HuH-7.5 (cell line): Measurements from ENCODE around the gene TULP3.

Experiments used
- DNase-seq: peaks from one replicate; pipeline ENCODE4 v3.0.0; 2011; ENCODE audit warnings: low spot score

The TULP3 gene

GRCh38 chr12:2930865-2931264 lies 40.2 kb downstream of the TULP3 start:
- DNase-seq = no peak

- DNase-seq = no peak
These were observed 42.9 kb downstream of the TULP3 start for GRCh38 chr12:2933586-2933985.

GRCh38 chr12:2934371-2934770 lies 43.7 kb downstream of the TULP3 start:
- no peak for DNase-seq

GRCh38 chr12:2936301-2936700 lies 45.6 kb downstream of the TULP3 start:
- DNase-seq = no peak

- no peak for DNase-seq
These were observed 46.8 kb downstream of the TULP3 start for GRCh38 chr12:2937500-2937899.

GRCh38 chr12:2939191-2939590 lies 48.5 kb downstream of the TULP3 start:
- no peak for DNase-seq

GRCh38 chr12:2940564-2940963 lies 49.9 kb downstream of the TULP3 start:
- DNase-seq = no peak

- DNase-seq = no peak
These were observed 50.8 kb downstream of the TULP3 start for GRCh38 chr12:2941524-2941923.

- DNase-seq = peak; percentile 56
These were observed 53.8 kb downstream of the TULP3 start for GRCh38 chr12:2944401-2945047.

- DNase-seq = no peak
These were observed 58.7 kb downstream of the TULP3 start for GRCh38 chr12:2949411-2949810.

- DNase-seq = no peak
These were observed 65.2 kb downstream of the TULP3 start for GRCh38 chr12:2955888-2956287.

- no peak for DNase-seq
These were observed 67.2 kb downstream of the TULP3 start for GRCh38 chr12:2957816-2958431.

GRCh38 chr12:2958432-2959191 lies 67.9 kb downstream of the TULP3 start:
- peak; percentile 92 for DNase-seq

- peak; percentile 97 for DNase-seq
These were observed 68.5 kb downstream of the TULP3 start, which contains the start of gene TEAD4 for GRCh38 chr12:2959192-2959504. TSS of gene TEAD4 (plus strand) at chr12:2959397.

GRCh38 chr12:2959505-2960389 lies 69.1 kb downstream of the TULP3 start:
- DNase-seq = peak; percentile 78

- DNase-seq = no peak
These were observed 69.8 kb downstream of the TULP3 start for GRCh38 chr12:2960390-2960956.

- DNase-seq = no peak
These were observed 70.4 kb downstream of the TULP3 start for GRCh38 chr12:2960996-2961616.

GRCh38 chr12:2961705-2962104 lies 71.0 kb downstream of the TULP3 start:
- no peak for DNase-seq

- DNase-seq = no peak
These were observed 72.6 kb downstream of the TULP3 start for GRCh38 chr12:2963154-2963759.

GRCh38 chr12:2963760-2964292 lies 73.1 kb downstream of the TULP3 start:
- DNase-seq = no peak

- DNase-seq = no peak
These were observed 77.0 kb downstream of the TULP3 start for GRCh38 chr12:2967651-2968050.
